ENCODE data around the gene PRR7.

PRR7 gene

DNA sequence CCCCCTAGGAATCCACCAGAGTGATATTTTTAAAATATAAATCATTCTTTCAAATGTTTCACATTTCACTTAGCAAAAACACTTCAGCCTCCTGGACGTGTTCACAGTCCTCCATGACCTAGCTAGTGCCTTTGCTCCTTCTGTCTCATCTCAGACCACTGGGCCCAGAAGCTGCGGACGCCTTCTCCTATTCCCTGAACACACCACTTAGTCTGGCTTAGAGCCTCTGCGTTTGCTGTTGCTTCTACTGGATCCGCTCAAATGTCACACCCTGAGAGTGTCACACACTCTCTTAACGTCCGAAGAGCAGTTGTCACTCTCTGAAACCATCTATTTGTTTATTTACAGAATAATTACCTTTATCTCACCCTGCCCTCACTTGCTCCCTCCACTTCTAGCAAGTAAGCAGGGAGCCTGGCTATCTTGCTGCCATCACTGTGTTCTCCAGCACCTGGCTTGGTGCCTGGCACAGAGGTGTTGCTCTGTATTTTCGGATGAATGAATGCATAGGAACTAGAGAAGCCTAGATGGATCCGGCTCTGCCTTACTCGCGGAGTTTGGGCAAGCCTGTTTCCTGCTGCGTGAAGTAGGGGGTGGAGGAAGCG, 21.3 kb upstream of the PRR7 start:
- no peak for DNase-seq

DNA sequence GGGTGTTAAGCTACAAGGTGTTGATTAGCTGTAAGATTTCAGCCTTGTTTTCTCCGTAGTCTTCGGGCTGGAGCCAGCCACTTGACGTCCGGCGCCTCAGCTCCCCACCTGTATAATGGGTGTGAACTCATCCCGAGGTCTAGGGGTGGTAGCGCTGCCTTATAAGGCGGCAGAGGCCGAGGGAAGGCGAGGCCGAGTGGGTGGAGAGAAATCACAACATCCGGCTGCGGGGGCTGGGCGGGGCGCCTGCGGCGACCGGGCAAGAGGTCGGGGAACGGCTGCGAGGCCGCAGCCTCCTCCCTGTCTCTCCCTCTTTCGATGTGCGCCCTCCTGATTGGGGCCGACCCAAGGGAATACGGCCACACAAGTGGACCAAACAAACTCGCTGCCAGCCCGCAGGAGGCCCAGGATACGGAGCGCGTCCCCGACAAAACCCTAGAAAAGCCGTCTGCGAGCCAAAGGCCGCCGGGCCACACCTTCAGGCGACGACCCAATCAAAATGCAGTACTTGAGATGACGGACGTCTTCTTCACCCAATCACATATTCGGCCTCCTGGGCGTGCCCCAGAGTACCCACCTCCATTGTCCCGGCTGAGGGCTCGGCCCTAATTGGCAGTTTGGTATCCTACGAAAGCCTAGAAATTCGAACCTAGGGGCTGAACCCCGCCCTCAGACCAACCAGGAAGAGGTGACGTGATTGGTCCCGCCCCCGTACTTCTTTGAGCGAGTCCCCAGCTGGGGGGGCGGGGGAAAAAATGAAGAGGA, 20.6 kb upstream of the PRR7 start:
- DNase-seq: peak; percentile 98 to 99

DNA sequence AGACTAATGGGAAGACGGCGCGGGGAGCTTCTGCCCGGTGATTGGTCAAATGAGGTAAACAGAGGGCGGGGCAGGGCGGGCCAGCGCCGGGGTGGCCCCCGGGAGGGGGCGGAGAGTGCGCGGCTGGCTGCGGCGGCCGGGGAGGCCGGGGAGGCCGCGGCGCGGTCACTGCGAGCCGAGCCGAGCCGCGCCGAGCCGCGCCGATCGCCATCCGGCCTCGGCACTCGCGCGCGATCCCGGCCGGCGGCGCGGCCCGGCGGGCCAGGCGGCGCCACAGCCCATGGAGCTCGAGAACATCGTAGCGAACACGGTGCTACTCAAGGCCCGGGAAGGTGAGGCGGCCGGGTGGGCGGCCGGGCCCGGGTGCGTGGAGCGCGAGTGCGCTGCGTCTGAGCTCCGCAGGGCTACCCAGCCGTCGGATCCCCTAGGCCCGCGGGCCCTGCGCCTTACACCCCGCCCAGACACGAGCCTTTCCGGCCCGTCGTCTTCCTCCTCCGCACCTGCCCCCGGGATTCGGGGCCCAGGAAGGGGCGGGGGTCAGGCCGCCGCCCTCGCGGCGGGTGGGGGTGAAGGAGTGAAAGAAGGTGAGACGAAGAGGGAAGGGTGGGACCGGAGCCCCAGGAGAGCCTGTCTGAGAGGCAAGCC, 19.9 kb upstream of the PRR7 start, which contains the start of gene GRK6:
TSS of gene GRK6 (plus strand) at position 111 of the 645 bp plus-strand sequence. CDS start at position 281, 170 bp downstream.
- peak in 1 of 2 experiments; percentile 66 for DNase-seq

DNA sequence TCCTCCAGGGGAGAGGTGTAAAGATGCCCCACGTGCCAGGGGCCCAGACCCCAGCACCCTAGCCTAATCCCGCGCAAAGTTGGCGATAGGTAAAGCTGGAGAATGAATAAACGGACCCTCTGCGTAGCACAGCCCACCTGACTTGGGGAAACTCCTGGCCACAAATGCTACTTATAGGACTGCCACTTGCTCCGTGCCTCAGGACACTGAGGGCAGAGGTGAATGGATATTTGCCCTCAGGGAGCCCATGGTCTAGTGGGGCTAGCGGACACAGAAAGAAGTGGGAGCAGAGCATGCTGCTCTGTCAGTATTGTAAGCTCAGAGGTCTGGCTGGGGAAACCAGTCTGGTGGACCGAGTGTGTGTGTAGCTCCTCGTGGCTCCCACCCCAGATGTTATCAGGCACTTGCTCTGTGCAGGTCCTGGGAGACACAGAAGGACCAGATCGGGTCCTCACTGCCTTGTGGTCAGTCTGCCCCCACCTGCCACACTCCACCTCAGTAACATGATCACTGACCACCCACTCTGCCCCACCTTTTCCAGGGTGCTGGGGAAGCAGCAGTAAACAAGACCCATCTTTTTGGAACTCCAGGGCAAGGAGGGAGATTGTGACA, 19.3 kb upstream of the PRR7 start:
- DNase-seq: peak in 1 of 2 experiments; percentile 50

DNA sequence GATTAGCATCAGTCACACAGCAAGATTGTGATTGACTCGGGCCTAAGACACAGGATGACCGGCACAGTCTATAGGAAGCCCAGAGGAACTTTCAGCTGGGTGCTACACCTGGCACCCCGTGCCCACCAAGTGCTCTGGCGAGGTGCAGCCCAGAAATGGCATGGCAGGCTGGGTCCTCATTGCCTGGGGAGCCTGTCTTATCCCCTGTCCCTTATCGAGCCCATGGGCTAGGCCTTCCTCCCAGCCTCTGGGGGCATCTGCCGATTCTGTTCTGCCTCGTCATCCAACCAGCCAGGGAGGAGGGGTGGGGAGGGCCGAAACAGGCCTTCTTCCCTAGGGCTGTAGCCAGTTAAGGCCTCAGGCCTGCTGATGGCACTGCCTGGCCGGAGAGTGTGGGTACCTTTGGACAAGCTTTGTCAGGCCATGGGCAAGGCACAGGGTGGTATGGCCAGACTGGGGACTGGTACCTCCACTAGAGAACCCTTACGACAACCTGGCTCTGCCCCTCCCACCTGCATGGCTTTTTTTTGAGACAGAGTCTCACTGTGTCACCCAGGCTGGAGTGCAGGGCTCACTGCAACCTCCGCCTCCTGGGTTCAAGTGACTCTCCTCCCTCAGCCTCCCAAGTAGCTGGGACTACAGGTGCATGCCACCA, 18.6 kb upstream of the PRR7 start:
- DNase-seq: no peak

DNA sequence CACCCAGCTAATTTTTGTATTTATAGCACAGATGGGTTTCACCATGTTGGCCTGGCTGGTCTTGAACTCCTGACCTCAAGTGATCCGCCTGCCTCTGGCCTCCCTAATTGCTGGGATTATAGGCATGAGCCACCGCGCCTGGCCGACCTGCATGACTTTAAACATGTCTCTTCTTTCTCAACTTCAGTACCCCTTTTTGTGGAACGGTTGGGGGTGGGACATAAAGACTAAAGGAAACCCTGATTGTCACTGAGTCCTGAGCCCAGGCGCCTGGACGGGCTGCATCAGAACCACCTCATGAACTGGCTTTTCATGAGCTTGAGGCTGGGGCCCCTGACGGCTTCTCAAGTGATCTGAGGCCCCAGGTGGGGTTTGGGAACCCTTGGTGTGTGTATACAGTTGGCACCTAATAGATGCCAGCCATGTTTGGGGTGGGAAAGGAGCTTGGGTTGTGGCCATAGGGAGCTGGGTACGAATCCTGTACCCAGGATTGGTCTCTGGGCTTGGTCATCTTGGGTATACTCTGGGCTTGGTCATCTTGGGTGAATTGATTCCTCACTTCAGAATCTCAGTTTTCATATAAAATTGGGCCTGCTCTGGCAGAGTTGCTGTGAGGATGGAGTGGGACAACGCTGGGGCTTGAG, 17.9 kb upstream of the PRR7 start:
- no peak for DNase-seq

DNA sequence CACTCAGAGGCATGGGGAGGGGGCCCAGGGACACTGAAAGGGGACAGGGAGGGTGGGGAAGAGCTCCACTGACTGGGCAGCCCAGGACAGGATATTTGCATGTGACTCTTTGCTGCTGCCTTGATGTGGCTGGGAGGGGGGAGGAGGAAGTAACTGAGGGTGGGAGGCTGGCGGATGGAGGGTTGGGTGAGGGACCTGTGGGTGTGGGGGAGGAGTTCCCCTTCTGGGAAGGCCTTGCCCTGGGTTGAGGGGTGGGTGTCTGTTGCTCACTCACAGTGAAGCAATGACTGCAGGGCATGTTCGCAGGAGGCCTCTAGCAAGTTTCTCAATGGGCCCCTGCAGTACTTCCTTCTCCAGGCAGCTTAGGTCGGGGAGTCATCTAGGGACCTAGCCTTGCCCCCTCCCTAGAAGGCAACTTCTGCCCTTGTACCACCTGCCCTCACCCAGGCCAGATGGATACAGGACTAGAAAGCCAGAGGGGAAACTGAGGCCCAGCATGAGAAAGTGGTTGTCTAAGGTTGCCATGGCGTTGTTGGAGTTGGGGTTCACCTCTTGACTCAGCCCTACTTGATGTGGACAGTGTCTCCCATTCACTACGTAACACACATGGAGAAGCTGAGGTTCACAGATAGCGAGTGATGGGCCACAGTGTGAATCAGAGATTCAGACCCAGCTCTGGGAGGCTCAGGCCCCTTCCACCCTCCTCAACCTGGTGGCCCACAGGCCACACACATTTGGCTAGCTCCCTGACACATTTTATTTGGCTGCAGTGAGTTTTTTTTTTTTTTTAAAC, 17.2 kb upstream of the PRR7 start:
- peak in 1 of 2 experiments; percentile 36 for DNase-seq

DNA sequence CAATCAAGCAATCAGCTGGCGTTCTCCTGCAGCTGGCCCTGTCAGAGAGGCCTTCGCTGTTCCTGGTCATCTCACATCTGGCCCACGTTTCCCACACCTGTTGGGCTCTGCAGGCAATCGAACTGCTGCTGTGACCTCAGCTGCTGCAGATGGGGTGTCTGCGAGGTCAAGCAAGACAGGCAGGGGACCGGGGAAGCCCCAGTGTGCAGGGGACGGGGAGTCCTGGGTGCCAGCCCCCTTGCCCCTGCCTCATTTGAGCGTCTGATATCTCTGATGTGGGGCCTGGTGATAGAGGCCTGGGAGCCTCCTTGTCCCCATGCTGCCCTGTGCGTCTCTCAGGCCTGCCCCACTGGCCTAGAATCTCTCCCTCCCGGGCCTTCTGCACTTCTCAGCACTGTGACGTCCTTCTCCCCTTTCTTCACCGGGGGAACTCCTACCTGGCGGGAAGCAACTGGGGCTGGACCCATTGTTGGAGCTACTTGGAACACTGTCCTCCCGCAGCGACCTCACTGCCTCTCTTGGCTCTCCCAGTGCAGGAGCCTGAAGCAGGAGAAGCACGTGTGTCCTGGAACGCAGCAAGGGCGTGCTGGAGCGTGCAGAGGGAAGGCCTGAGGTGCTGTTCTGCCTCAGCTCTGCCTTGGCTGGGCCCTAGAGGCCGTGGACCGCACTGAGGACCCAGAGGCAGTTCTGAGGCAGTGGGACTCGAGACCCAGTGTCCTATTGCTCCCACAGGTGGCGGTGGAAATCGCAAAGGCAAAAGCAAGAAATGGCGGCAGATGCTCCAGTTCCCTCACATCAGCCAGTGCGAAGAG, 16.3 kb upstream of the PRR7 start:
- no peak for DNase-seq

DNA sequence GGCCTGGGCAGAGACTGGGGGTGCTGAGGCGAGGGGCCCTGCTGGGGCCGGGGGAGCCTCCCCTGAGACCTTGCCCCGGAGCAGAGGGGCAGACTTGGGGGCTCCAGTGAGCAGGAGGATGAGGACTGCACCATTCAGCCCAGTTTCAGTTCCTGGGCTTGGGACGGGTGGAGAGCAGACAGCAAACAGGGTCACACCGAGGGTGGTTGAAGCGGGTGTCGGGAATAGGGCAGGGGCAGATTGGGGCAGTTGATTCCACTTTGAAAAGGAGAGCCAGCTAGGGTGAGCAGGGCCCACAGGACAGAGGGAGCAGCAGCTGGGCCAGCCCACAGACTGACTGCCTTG, 15.7 kb upstream of the PRR7 start:
- no peak for DNase-seq

DNA sequence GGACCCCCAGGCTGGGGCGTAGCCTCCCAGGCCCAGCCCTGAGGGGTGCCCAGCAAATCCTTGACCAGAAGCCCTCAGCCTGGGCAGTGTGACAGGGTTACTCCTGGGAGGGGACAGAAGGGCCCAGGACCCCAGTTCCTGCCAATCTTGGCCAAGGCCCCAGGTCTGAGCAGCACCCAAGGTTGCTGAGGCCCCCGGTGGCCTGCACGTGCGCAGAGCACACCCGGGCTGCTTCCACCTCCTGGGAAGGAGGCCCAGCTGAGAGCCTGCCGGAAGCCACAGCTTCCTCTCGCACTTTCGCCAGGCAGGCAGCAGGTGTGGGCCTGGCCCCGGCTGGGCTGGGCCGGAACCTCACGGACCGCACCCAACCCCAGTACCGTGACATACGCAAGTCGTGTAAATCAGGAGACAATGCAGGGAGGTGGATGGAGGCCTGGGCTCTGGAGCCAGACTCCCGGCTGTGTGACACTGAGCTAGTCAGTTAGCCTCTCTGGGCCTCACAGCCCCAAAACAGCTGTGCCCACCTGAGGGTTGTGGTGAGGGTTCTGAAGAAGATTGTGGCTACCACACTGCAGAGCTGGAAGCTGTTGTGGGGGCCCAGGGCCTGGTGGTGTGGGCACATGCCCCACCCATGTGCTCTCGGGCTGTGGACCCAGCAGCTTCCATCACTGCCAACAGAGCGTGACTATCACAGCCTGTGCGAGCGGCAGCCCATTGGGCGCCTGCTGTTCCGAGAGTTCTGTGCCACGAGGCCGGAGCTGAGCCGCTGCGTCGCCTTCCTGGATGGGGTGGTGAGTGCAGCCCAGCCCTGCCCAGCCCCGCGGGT, 15.1 kb upstream of the PRR7 start:
- no peak for DNase-seq

DNA sequence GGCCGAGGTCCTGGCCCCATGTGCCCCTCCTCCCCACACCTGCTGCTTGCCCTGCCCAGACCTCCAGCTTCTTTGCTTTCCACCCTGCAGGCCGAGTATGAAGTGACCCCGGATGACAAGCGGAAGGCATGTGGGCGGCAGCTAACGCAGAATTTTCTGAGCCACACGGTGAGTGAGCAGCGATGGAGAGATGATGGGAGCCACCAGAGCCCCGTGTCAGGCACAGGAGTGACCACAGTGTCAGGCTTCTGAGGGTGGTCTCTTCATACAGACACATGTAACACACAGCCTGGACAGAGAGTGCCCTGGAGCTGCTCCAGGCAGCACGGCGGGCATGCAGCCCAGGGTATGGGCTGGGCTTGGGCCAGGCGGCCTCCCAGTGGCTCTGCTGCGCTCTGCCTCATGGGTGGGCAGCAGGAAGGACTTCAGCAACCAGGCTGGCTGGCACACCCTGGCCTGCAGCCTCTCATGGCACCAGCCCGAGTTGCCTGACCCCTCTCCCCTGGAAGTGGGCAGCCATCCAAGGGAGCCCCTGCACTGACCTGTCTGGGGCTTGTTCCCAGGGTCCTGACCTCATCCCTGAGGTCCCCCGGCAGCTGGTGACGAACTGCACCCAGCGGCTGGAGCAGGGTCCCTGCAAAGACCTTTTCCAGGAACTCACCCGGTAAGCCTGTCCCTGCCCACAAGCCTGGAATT, 14.3 kb upstream of the PRR7 start:
- DNase-seq: no peak

DNA sequence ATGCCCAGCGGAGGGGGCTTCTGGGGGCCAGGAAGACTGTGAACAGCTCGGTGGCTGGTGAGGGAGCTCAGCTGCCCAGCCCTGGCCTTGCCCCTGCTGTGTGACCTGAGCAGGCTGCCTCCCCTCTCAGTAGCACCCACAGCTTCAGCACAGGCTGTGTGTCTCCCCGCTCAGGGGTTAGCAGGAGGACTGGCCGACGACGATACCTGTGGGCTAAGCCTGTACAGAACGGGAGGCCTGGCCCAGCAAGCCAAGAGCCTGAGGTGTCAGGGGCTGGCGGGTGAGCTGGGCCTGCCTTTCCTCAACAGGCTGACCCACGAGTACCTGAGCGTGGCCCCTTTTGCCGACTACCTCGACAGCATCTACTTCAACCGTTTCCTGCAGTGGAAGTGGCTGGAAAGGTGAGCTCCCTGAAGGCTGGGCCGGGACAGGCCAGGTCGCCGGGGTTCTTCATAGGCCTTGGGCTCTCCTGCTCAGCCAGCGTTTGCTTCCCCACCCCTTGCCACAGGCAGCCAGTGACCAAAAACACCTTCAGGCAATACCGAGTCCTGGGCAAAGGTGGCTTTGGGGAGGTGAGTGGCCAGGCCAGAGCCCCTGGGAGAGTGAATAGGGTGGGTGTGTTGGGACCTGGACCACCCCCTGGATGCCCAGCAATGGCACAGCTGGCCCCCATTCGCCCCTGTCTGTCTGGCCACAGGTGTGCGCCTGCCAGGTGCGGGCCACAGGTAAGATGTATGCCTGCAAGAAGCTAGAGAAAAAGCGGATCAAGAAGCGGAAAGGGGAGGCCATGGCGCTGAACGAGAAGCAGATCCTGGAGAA, 13.6 kb upstream of the PRR7 start:
- DNase-seq: no peak

DNA sequence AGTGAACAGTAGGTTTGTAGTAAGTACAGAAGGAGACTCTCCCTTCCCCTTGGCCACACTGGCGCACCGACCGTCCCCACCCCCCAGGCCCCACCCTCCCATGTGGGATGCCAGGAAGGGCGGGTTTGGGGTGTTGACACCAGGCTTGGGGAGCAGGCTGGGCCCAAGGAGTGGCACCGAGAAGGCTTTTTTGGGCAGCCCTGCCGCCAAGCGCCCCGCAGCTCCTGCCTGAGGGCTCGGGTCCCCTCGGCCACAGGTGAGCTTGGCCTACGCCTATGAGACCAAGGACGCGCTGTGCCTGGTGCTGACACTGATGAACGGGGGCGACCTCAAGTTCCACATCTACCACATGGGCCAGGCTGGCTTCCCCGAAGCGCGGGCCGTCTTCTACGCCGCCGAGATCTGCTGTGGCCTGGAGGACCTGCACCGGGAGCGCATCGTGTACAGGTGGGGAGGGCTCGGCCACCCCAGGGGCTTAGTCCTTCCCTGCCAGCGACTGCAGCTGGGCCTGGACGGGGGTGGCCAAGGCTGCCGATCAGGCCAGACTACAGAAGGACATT, 12.9 kb upstream of the PRR7 start:
- DNase-seq: no peak

DNA sequence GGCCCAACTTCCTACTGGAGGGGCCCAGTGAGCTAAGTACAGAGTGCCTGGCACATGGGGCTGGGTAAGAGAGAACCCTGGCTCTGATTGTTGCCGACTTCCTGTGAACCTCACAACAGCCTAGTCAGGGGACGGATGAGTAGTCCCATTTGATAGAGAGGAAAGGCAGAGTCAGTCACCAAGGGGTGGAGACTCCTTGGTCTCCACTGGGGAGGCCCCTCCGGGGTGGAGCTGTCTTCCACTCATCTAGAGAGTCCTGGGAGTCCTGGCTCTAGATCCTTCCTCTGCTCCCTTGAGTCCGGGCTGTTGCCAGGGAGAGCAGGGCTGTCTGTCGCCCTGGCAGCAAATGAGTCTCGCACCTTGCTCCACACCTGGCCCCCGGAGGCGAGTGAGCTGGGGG, 12.2 kb upstream of the PRR7 start:
- DNase-seq: no peak

DNA sequence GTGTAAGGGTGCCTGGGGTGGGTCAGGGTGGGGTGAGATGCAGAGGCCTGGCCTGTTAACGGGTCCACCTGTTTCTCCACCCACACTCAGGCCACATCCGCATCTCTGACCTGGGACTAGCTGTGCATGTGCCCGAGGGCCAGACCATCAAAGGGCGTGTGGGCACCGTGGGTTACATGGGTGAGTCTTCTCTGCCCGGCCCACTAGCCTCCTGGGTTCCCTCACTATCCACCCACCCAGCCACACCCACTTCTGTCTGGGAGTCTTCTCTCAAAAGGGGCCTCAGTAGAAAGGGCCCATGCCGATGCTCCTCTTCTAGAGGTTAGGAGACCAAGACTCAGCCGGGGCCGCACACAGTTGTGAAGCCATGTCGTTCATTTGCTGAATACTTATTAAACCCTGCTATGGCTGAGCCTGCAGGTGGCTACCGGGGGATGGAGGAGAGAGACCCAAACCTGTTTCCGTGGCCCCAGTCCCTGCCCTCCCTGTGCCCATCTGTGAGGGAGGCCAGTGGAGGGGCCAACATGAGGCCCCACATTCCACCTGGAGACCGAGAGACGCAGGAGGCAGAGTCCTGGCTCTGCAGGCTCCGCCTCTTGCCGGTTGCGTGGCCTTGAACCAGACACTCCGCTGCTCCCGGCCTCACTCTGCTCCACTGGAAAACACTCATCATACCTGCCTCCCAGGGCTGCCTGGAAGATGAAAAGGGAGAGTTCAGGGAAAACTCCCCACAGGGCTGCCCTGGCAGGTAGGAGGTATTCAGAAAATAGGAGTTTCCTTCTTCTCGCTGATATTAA, 11.5 kb upstream of the PRR7 start:
- DNase-seq: no peak

DNA sequence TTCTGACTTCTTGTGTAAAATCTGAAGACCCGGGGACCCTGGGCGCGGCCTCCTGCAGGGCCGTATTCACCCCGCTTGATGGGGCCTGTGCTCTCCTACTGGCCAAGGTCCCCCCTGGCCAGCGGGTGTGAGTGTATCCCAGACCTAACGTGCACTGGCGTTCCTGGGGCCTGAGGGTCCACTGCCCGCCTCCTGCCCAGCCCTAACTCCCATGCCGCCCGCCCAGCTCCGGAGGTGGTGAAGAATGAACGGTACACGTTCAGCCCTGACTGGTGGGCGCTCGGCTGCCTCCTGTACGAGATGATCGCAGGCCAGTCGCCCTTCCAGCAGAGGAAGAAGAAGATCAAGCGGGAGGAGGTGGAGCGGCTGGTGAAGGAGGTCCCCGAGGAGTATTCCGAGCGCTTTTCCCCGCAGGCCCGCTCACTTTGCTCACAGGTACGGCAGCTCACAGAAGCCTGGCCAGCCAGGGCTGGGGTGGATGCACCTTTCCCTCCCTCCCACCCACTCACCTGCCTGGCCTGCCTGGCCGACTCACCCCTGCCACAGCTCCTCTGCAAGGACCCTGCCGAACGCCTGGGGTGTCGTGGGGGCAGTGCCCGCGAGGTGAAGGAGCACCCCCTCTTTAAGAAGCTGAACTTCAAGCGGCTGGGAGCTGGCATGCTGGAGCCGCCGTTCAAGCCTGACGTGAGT, 10.6 kb upstream of the PRR7 start:
- no peak for DNase-seq

DNA sequence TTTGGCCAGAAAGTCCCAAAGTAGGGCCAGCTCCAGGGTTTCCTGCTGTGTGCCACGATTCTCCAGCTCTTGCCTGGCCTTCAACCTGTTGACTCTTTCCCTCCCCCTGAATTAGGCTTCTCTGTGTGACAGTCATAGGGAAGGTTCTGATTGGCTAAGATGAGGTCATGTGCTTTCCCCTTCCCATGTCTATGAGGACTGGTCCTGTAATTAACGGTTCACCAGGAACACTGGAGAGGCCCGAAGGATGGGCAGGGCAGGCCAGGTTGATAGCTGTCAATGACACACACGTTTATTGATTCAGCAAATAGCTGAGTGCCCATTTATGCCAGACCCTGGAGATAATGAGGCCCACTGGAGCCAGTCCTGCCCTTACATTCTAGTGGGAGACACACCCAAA, 9.0 kb upstream of the PRR7 start:
- DNase-seq: no peak

Measured in NCI-H526 (cell line).